ENCODE measurements around the gene ARNT2.
"Not testable (repeated sequence)": the region's sequence is repeated elsewhere in the genome, so short reads cannot be mapped to it uniquely, and the experiment has no call there.

Gene ARNT2

DNA sequence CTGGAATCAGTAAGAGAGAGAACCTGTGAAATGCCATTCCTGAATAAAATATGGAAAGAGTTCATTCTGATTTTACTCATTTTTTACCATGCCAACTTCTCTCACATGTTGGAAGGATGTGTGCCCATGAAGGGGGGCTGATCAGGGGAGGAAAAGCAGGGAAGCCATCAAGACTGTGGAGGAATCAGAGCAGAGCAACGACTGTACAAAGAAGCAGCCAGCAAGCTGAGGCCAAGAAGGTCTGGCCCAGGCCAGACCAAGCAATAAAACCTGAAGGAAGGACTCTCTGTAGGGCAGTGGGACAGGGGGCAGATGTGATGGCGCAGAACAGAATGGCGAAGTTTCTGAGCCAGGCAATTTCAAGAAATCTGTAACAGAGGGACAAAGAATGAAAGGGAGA, 24.0 kb upstream of the ARNT2 start:
- TF ChIP-seq, protein P1, sequence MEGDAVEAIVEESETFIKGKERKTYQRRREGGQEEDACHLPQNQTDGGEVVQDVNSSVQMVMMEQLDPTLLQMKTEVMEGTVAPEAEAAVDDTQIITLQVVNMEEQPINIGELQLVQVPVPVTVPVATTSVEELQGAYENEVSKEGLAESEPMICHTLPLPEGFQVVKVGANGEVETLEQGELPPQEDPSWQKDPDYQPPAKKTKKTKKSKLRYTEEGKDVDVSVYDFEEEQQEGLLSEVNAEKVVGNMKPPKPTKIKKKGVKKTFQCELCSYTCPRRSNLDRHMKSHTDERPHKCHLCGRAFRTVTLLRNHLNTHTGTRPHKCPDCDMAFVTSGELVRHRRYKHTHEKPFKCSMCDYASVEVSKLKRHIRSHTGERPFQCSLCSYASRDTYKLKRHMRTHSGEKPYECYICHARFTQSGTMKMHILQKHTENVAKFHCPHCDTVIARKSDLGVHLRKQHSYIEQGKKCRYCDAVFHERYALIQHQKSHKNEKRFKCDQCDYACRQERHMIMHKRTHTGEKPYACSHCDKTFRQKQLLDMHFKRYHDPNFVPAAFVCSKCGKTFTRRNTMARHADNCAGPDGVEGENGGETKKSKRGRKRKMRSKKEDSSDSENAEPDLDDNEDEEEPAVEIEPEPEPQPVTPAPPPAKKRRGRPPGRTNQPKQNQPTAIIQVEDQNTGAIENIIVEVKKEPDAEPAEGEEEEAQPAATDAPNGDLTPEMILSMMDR (IDR thresholded peaks at IDR 0.05; ENCODE audit: low read depth, low read length): no peak

DNA sequence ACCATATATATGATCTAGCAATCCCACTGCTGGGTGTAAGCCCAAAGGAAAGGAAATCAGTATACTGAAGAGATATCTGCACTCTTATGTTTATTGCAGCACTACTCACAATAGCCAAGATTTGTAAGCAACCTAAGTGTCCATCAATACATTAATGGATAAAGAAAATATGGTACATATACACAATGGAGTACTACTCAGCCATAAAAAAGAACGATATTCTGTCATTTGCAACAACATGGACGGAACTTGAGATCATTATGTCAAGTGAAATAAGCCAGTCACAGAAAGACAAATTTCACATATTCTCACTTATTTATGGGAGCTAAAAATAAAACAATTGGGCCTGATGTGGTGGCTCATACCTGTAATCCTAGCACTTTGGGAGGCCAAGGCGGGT, 21.9 kb upstream of the ARNT2 start:
- TF ChIP-seq, protein P1 (IDR thresholded peaks at IDR 0.05; ENCODE audit: low read depth, low read length): no peak
- H3K4me3 ChIP-seq (ENCODE audit: low read depth, low read length): no peak overlapping the region

More for the DNA sequence above, 24.0 kb upstream of the ARNT2 start:
- H3K4me3 ChIP-seq (ENCODE audit: low read depth, low read length): no peak overlapping the region

DNA sequence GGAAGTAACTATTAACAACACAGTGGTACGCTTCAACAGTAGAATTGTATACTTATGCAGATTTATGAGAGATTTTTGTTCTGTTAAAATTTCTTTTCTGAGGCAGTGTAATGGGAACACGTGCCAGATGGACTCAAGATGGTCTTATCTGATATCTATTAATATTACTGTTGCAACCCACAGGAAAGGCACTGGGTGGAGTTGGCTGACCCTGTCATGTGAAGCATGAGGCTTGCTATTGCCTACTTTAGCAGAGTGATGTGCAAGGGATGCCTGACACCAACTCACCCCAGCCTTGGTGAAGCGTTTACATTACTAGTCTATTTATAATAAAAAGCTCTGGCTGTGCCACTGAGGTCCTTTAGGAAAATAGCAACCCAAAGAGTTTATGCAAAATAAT, 19.8 kb upstream of the ARNT2 start:
- TF ChIP-seq, protein P1 (IDR thresholded peaks at IDR 0.05; ENCODE audit: low read depth, low read length): no peak
- H3K4me3 ChIP-seq (ENCODE audit: low read depth, low read length): no peak overlapping the region

DNA sequence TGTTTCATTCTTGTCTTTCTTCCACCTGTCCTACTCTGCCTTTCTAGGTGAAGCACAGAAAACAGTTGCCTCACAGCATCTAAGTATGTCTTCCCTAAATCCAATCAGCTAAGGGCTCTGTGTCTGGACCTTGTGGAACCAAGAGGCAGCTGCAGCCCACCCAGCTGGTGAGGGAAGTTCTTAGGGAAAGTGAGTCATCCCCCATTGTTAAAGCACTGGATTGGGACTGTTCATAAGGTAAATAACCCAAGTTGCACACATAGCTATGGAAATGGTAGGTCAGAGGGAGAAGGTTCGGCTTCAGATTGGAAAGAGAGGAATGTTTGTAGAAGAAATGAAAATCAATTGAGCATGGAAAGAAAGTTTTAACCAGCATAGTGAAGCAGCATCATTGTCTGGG, 18.0 kb upstream of the ARNT2 start:
- TF ChIP-seq, protein P1 (IDR thresholded peaks at IDR 0.05; ENCODE audit: low read depth, low read length): no peak
- no peak overlapping the region for H3K4me3 ChIP-seq (ENCODE audit: low read depth, low read length)

DNA sequence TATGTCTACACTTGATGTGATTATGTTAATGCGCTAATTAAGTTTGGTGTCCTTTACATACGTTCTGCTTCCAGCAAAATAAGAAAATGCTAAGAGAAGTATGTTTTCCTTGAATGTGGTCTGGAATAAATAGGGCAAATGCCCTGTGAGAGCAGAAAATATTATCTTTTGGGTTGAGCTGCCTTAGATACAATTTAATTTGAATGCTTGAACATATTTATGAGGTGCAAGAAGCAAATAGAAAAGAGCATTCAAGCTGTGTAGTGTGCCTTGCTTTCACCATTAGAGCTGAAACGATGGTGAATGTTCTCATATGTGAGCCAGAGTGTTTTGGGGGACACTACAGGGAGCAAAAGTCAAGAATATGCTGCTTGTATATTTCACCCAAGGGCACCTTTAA, 15.9 kb upstream of the ARNT2 start:
- TF ChIP-seq, protein P1 (IDR thresholded peaks at IDR 0.05; ENCODE audit: low read depth, low read length): no peak
- no peak overlapping the region for H3K4me3 ChIP-seq (ENCODE audit: low read depth, low read length)

DNA sequence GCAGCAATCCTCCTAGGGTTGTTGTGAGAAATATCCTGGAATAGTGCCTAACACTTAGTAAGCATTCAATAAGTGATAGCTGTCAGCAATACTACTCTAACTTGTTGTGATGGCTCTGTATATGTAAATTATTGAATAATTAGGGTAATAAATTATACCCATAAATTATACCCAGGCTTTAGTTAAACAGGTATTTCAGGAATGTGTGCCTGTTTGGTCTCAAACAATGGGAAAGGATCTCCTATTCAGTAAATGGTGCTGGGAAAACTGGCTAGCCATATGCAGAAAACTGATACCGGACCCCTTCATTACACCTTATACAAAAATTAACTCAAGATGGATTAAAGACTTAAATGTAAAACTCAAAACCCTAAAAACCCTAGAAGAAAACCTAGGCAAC, 14.8 kb upstream of the ARNT2 start:
- TF ChIP-seq, protein P1 (IDR thresholded peaks at IDR 0.05; ENCODE audit: low read depth, low read length): no peak
- H3K4me3 ChIP-seq (ENCODE audit: low read depth, low read length): no peak overlapping the region

DNA sequence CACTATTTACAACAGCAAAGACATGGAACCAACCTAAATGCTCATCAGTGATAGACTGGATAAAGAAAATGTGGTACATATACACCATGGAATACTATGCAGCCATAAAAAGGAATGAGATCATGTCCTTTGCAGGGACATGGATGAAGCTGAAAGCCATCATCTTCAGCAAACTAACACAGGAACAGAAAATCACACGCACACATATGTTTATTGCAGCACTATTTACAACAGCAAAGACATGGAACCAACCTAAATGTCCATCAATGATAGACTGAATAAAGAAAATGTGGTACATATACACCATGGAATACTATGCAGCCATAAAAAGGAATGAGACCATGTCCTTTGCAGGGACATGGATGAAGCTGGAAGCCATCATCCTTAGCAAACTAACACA, 13.2 kb upstream of the ARNT2 start:
- not testable (repeated sequence) for H3K4me3 ChIP-seq (ENCODE audit: low read depth, low read length)

DNA sequence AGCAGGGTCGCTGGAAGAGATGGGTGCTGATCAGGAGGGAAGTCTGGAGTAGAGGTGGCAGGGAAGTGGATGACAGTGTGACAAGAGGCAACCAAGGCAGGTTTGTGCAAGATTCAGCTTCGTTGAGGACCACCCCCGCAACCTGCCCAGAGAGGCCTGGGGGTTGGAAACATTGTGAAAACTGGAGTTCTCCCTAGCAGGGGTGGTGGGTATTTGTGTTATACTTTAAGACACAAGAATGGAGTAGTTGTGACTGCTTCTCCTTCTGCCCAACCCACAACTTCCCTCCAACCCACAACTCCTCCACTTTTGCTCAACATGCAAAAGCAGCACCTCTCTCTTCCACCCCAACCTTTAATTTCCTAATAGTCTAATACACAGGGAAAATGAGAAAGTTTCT, 8.6 kb upstream of the ARNT2 start:
- H3K4me3 ChIP-seq (ENCODE audit: low read depth, low read length): no peak overlapping the region
- TF ChIP-seq, protein P1 (IDR thresholded peaks at IDR 0.05; ENCODE audit: low read depth, low read length): no peak
